SK-MEL-5 (cell line): ENCODE measurements around the gene FAM241B. TPM values are rescaled to one million over a fixed set of nuclear protein-coding genes. Genes with fewer than 3 reads are reported as not detected.

Source experiments
- DNase-seq: peaks from one replicate; pipeline ENCODE4 v3.0.0-alpha.2; 2016; ENCODE audit warnings: low read depth, low spot score
- in situ Hi-C: cut with HindIII; loops from 2 replicates; pipeline ENCODE4 v1.10.0; 2016; ENCODE audit warnings: low sequenced_read_pairs, high pct_unique_total_duplicates, low pct_unique_long_range_greater_than_20kb
- polyA plus RNA-seq, 2 experiments: library from polyadenylated mRNA; depleted of rRNA; stranded (reverse); fragments of >200 nt; gene quantifications; 2 replicates each; pipeline ENCODE4 v1.2.3, GENCODE V29; 2015
- total RNA-seq: library from RNA; depleted of rRNA; stranded (reverse); fragments of >200 nt; shearing (Covaris generic); gene quantifications from 2 replicates; pipeline ENCODE4 v1.2.3, GENCODE V29; 2014; rRNA removed

The FAM241B gene, protein sequence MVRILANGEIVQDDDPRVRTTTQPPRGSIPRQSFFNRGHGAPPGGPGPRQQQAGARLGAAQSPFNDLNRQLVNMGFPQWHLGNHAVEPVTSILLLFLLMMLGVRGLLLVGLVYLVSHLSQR
- total RNA-seq = 0.75 and 1.2 TPM in 2 replicates
- polyA plus RNA-seq (2015; cell fraction: cytosol; rRNA removed) = 5.4 and 7.8 TPM in 2 replicates
- 15.9 and 17.3 TPM in 2 replicates for polyA plus RNA-seq (2015; cell fraction: nucleus; rRNA removed)

DNA sequence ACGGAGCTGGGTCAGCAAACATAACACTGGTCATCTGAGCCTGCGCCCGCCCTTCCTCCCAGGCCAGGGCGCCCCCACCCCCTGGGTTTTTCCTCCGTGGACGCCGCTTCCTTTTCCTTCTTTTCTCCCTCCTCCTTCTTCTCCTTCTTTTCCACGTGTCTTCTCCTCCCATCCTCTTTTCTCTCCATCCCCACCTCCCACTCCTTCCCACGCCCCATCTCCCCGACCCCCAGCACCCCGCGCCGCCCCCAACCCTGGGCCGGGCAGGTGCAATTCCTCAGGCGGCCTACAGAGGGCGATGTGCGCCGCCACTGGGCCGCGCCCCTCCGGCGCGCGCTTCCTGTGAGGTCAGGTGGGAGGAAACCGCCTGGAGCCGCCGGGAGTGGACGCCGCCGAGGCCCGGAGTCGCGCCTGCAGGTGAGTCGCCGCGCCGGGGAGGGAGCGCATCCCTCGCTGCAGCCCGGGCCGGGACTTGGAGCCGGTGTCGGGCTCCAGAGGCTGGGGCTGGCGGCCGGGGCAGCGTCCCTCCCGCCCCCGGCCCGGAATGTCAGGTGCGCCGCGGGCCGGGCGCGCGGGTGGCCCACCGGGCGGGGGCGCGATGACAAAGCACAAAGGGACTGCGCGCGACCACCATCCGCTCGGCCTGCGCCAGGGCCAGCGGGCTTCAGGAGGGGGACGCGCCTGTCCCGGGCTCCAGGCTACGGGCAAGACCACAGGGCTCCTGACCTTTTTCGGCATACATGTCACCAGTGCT lies at the start of gene FAM241B:
Gene FAM241B, plus strand, starts transcription at position 351 of the 754 bp plus-strand sequence. CDS start 1,497 bp downstream, outside the sequence.
- DNase-seq = peak; percentile 48
- in situ Hi-C loops = no loop called here

DNA sequence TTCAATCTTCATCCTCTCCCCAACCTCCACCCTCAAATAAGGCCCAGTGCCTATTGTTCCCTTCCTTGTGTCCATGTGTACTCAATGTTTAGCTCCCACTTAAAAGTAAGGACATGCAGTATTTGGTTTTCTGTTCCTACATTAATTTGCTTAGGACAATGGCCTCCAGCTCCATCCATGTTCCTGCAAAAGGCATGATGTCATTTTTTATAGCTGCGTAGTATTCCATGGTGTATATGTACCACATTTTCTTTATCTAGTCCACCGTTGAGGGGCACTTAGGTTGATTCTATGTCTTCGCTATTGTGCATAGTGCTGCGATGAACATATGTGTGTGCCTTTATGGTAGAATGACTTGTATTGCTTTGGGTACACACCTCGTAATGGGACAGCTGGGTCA lies 49.6 kb upstream of the FAM241B start:
- DNase-seq = no peak
- in situ Hi-C loops = no loop called here

DNA sequence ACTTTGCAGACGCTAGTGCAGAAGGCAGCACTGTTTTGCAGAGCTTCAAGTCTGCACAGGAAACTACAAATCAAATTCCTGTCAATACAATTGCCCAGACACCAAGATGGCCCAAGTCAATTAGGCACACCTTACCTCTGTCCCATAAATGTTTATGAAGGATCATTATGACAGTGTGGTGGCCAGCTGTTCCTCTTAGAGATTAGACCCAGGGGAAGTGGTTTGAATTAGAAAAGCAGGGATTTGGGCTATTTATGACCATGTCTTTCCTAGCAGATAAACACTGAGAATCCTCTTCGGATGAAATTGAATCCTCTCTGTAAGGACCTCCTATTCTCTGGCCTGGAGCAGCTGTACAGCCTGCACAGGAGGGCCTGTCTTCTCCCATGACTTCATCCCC lies 46.9 kb upstream of the FAM241B start:
- in situ Hi-C loops = no loop called here
- no peak for DNase-seq

DNA sequence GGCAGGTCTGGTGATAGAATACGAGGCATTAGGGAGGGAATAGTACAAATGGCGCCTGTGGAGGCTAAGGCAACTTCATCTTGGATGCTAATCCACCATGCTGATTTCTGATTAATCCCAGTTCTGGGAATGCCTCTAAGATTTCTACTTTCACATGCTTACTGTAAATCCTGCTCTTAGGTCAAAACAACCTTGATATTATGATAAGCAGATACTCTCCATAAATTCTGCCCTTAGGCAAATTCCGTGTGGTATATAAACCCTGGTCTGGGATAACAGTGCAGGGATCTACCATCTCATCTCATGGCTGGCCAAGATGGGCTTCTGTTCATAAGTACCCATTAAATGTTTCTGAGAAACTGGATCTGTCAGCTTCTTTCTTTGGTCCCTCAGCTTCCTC lies 45.4 kb upstream of the FAM241B start:
- no peak for DNase-seq
- in situ Hi-C loops = no loop called here

DNA sequence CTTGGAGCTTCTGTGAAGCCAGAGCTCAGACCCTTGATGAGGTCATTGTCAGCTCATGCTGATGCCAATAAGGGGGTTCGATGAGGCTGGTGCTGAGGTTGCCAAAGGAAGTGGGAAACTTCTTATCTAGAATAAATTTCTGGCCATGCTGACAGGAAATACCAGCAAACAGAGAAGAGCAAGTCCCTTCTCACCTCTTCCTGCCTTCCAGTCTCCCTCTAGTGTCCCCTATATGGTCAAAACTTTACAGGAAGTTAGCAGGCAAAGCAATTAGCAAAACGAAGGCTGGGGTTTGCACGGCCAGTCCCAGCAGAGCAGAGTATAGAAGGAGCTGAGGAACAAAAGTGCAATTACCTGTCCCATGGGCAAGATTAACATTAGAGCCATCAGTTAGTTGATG lies 41.7 kb upstream of the FAM241B start:
- DNase-seq = no peak
- in situ Hi-C loops = no loop called here

DNA sequence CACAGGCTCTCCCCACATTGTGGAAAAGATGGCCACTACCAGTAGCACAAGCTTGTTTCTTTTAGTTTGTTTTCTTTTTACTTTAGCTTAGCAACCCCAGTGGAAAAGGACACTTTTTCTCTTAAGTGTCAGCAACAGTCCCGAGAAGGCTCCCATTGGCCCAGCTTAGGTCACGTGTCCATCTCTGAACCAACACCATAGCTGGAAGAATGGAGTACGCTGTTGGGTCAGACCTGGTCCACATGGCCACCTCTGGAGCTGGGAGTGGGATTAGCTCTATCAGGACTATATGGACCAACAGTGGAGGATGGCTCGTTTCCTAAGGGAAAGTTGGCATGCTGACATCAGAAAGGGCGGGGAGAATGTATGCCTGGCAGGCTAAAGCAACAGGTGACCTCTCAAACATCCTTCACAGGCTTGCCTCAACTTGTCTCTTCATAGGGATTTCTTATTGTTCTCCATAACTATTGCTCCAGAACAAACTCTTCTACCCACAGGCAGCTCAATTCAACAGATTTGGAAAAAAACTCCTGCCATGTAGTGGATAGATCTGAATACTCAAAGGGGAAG lies 29.2 kb upstream of the FAM241B start:
- in situ Hi-C loops = no loop called here

DNA sequence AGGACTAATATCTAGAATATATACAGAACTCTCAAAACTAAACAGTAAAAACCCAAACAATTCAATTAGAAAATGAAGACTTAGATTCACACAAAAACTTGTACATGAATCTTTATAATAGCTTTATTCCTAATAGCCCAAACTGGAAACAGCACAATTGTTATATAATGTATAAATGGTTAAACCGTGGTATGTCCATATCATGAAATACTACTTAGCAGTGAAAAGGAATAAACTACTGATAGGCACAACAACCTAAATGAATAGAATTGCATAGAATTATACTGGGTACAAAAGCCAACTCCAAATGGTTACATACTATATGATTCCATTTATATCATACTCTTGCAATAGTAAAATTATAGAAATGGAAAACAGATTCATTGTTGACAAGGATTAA lies 21.0 kb upstream of the FAM241B start:
- DNase-seq = no peak
- in situ Hi-C loops = no loop called here

More for the DNA sequence above, 29.2 kb upstream of the FAM241B start:
- no peak for DNase-seq

DNA sequence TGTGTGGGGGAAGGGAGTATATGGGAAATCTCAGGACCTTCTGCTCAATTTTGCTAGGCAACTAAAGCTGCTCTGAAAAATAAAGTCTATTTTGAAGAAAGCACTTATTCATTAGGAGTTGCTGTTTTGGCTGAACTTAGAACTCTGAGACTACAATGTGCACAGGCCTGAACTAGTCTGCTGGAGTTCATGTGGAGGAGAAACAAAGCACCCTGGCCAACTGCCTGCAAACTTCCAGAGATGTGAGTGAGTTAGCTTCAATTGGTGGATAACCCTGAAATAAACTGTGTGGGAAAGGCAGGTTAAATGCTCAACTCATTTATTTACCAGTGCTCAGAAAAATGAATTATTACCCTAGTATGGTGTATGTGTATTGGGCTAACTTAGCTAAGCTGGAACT lies 17.3 kb upstream of the FAM241B start:
- in situ Hi-C loops = no loop called here

DNA sequence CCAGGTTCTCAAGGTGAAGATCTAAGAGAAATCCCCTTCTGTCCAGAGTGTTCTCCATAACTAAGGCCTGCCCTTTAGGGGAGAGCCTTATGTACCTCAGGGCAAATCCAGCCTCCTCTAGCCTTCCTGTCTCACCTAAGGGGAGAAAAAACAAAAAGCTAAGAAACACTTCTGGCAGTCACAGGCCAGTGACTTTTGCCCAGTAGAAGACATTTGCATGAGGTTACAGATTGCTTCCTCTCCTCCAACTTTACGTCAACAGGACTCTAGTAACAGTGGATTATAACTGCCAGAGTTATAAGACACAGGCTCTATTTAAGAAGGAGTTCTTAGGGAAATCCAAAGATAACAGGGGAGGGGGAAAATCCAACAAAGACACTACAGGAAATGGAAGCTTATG lies 15.9 kb upstream of the FAM241B start:
- DNase-seq = no peak
- in situ Hi-C loops = no loop called here

More for the DNA sequence above, 17.3 kb upstream of the FAM241B start:
- DNase-seq = no peak

DNA sequence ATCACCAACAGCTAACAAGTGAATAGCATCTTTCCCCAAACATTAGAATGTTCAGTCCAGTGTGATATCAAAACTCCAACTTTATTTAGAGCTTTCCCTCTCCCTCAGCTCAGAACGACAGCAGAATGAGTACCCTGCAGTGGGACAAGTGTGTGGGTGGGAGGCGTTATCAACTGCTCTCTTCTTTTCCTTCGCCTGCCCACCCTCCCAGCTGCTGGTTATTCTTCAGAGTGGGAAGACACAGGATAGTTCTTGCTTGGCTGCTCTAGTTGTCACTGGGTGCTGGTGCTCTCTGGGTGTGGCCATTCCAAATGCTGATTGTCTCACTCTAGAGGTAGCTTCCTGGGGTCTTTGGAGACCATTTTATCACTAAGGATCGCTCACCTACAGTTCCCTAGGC lies 13.7 kb upstream of the FAM241B start:
- DNase-seq = no peak
- in situ Hi-C loops = no loop called here

DNA sequence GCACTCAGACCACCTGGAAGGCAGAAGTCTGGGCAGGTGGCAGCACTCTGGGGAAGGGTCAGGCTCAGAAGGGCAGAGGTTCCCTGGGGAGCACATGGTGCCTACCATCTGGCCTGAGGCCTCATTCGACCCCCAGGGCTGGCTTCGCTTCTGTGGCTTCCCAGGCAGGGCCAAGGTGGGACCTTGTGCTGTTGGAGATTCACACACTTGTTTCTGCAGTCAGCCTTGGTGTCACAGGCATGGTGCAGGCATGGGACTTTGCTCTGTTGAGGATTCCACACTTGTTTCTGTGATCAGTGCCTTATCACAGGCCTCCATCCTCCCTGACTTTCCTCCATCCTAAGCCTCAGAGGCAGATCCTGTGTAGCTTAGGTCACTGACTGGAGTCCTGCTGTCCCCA lies 11.3 kb upstream of the FAM241B start:
- in situ Hi-C loops = no loop called here

DNA sequence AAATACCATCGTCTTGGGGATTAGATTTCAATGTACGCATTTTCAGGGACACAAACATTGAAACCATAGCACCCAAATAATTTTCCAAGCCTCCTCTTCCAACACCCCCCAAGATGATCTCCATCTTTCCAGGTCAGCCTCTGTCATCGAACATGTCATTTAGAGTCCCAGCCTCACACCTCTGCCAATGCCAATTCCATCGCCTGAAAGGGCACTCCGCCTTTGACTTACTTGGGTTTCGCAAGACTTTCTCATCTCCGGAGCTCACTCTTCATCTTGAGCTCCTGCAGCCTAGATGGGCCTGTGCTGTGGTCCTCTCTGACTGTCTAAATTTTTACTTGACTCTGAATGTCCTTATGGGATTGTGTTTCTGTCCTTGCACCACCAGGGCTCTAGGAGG lies 10.4 kb upstream of the FAM241B start:
- in situ Hi-C loops = no loop called here
- no peak for DNase-seq

More for the DNA sequence above, 11.3 kb upstream of the FAM241B start:
- no peak for DNase-seq

DNA sequence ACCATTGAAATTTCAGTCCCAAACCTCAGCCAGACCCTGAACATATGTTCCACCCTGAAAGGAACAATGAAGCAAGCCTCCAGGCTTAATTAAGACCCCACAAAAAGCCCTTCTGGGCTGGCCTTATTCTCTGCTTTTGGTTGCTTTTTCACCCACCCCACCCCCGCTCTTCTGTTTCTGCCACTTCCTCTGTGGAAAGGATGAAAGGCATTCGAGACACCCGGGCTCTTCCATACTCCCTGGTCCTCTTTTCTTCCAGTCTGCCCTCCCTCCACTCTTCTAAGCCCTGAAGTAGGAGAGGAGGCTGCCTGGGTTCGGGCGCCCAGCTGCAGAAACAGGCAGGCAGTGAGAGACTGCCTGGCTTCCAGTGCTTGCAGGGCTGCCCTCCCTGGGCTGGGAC lies 9.4 kb upstream of the FAM241B start:
- no peak for DNase-seq
- in situ Hi-C loops = no loop called here

DNA sequence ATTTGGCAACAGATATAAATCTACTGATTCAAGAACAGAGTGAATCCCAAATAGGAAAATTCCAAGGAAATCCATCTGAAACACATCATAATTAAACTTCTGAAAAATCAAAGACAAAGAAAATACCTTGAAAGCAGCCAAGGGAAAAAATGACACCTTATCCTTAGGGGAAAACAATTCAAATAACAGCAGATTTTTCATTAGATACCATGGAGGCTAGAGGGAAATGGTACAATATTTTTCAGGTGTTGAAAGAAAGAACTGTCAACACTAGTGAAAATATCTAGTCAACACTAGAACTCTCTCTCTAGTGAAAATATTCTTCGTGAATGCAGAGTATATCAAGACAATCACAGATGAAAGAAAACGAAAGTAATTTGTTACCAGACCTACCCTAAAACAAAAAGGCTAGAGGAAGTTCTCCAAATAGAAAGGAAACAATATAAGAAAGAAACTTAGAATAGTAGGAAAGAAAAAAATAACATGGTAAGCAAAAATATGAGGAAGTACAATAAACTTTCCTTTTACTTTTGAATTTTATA lies 5.7 kb upstream of the FAM241B start:
- in situ Hi-C loops = no loop called here
- DNase-seq = no peak

DNA sequence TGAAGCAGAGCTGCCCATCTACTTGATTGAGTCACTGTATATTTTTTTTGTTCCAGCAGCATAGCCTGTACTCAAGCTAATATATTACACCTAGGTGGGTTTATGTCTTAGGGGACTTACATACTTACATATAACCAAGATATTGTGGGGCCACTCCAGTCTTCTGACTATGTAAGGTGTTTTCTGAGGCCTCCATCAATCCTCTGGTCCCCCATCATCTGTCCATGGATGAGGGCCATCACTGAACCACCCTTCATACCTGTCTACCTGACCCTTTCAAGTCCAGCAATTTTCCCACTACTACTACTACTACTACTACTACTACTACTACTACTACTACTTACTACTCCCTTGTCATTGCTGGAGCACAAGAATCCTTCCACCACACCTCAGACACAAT lies 3.2 kb upstream of the FAM241B start:
- DNase-seq = no peak
- in situ Hi-C loops = no loop called here

DNA sequence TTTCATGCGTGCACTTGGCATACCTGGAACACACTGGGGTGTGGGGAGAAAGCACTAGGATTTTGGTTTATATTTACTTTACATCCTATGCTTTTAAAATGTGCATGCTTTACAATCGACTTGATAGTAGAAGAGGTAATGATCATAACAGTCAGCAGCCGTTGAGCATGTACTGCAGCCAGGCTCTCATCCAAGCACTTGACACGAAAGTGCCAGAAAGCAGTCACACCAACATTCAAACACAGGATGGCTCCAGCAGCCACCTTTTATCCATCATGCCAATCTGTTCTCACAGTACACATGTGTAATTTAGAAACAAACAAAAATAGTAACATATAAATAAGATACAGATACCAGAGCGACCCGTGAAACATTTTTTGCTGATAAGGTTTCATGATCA lies 1.2 kb upstream of the FAM241B start:
- in situ Hi-C loops = no loop called here

DNA sequence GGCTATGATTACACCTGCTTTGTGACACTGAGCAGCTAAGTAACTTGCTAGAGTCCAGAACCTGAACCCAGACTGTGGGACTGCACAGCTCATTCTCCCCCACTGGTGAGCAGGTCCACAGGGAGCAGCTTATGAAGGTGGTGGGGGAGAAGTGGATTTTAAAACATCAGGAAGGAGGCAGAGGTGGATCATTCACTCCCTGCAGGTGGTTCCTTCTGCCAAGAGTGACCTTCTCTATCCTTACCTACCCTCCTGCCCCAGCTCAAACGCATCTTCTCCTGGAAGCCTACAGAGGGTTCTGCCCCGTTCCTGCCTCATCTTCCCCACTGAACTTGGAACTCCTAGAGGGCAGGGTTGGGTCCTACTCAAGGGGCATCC lies 539 bp upstream of the FAM241B start:
- in situ Hi-C loops = no loop called here

More for the DNA sequence above, 1.2 kb upstream of the FAM241B start:
- DNase-seq = no peak

DNA sequence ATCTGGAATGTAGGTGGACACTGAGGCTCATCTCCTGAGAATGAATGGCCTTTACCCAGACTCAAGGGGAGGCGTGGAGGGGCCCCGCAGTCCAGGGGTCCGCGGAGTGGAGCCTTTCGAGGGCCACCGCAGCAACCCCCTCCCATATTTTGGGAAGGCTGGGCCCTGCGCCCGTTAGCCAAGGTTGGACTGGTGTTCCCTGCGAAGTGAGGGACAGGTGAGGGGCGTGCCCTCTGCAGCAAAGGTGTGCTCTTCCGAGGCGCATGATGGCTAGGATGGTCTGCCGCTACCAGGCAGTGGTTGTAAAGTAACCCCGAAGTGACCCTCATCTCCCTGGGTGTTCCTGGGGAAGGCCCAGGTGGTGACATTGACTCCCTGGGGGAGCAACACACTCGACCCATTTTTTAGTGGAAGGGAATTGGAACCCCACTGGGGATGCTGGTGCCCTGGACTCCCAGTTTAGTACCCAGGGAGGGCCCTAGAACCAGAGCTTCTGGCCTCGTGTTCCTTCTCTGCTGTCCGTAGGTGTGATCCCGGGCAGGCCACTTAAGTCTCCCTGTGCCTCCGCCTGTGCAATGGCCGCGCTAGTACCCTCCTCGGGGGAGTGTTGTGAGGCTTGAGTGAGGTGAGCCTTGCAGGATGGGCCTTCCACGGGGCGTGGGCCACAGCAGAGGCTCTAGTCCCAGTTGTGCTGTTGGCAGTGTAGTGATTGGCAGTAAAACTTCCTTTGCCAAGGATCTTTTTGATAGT lies 779 bp downstream of the FAM241B start:
- in situ Hi-C loops = no loop called here
- DNase-seq = no peak

More for the DNA sequence above, 539 bp upstream of the FAM241B start:
- no peak for DNase-seq
